Upper lobe of right lung (tissue), 1 donor: ENCODE measurements around the gene KANSL1. TPM values are rescaled to one million over a fixed set of nuclear protein-coding genes. Genes with fewer than 3 reads are reported as not detected.

Experiments used
- ATAC-seq: fragments of 200-7000 bp; cut with Tn5 transposase; one replicate; pipeline ENCODE4 v1.9.1; 2020; ENCODE audit warnings: mild to moderate bottlenecking, moderate library complexity
- DNase-seq: peaks from one replicate; pipeline ENCODE4 v3.0.0-alpha.2; 2020
- H3K27ac ChIP-seq: fragments of 200-600 bp; one replicate; pipeline ENCODE4 v1.8.0; 2022
- H3K27me3 ChIP-seq: fragments of 200-600 bp; one replicate; pipeline ENCODE4 v1.8.0; 2022; ENCODE audit warnings: mild to moderate bottlenecking
- H3K36me3 ChIP-seq: fragments of 200-600 bp; one replicate; pipeline ENCODE4 v1.8.0; 2022
- H3K4me1 ChIP-seq: fragments of 200-600 bp; one replicate; pipeline ENCODE4 v1.8.0; 2022
- H3K4me3 ChIP-seq: fragments of 200-600 bp; one replicate; pipeline ENCODE4 v1.8.0; 2022; ENCODE audit warnings: mild to moderate bottlenecking
- H3K9me3 ChIP-seq: fragments of 200-600 bp; one replicate; pipeline ENCODE4 v1.8.0; 2022
- intact Hi-C: fragments of 100-400 bp; cut with DNase I; formaldehyde crosslinking; loops from one replicate; pipeline ENCODE4 v1.11.0; 2022
- total RNA-seq: library from RNA; stranded (reverse); fragmentation: NEBNext Ultra II Directional; extraction: Animal tissue kit (Norgen Biotek cat#: 25700); gene quantifications from one replicate; pipeline ENCODE4 v1.2.1, GENCODE V29; 2021
- TF ChIP-seq, protein P1 (sequence below): fragments of 200-600 bp; IDR thresholded peaks from one replicate; pipeline ENCODE4 v1.8.0; 2022; ENCODE audit warnings: antibody characterized with exemption
- donor health status: DM: no; HTN: yes; CAD: no; lungs with severe emphysema.

The KANSL1 gene
- total RNA-seq, 1 donor from 2014 or later, result 69.8 TPM

DNA sequence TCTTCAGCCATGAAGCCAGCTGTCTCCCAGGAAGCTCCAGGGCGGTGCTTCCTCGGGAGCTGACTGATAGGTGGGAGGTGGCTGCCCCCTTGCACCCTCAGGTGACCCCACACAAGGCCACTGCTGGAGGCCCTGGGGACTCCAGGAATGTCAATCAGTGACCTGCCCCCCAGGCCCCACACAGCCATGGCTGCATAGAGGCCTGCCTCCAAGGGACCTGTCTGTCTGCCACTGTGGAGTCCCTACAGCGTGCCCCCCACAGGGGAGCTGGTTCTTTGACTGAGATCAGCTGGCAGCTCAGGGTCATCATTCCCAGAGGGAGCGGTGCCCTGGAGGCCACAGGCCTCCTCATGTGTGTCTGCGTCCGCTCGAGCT, 180.1 kb downstream of the KANSL1 start:
- H3K36me3 ChIP-seq, result no peaks in the 10 kb centered on the region
- H3K27me3 ChIP-seq, result no peaks in the 10 kb centered on the region
- intact Hi-C loops, result no loop called here
- DNase-seq (peak; percentile 48), ATAC-seq (no peak)
- H3K27ac ChIP-seq, result no peak overlapping the region
- no peak overlapping the region for H3K4me3 ChIP-seq
- H3K4me1 ChIP-seq, result no peaks in the 10 kb centered on the region
- TF ChIP-seq, protein P1, sequence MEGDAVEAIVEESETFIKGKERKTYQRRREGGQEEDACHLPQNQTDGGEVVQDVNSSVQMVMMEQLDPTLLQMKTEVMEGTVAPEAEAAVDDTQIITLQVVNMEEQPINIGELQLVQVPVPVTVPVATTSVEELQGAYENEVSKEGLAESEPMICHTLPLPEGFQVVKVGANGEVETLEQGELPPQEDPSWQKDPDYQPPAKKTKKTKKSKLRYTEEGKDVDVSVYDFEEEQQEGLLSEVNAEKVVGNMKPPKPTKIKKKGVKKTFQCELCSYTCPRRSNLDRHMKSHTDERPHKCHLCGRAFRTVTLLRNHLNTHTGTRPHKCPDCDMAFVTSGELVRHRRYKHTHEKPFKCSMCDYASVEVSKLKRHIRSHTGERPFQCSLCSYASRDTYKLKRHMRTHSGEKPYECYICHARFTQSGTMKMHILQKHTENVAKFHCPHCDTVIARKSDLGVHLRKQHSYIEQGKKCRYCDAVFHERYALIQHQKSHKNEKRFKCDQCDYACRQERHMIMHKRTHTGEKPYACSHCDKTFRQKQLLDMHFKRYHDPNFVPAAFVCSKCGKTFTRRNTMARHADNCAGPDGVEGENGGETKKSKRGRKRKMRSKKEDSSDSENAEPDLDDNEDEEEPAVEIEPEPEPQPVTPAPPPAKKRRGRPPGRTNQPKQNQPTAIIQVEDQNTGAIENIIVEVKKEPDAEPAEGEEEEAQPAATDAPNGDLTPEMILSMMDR, result no peak
- no peaks in the 10 kb centered on the region for H3K9me3 ChIP-seq

DNA sequence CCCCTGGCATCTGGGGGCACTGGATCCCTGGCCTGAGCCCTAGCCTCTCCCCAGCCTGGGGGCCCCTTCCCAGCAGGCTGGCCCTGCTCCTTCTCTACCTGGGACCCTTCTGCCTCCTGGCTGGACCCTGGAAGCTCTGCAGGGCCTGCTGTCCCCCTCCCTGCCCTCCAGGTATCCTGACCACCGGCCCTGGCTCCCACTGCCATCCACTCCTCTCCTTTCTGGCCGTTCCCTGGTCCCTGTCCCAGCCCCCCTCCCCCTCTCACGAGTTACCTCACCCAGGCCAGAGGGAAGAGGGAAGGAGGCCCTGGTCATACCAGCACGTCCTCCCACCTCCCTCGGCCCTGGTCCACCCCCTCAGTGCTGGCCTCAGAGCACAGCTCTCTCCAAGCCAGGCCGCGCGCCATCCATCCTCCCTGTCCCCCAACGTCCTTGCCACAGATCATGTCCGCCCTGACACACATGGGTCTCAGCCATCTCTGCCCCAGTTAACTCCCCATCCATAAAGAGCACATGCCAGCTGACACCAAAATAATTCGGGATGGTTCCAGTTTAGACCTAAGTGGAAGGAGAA, 180.6 kb downstream of the KANSL1 start:
- no peak for DNase-seq
- H3K4me1 ChIP-seq, result no peaks in the 10 kb centered on the region
- intact Hi-C loops, result no loop called here
- no peaks in the 10 kb centered on the region for H3K9me3 ChIP-seq
- H3K27ac ChIP-seq, result no peak overlapping the region
- no peaks in the 10 kb centered on the region for H3K36me3 ChIP-seq
- no peaks in the 10 kb centered on the region for H3K27me3 ChIP-seq
- ATAC-seq, result no peak
- TF ChIP-seq, protein P1, result no peak
- H3K4me3 ChIP-seq, result no peak overlapping the region

DNA sequence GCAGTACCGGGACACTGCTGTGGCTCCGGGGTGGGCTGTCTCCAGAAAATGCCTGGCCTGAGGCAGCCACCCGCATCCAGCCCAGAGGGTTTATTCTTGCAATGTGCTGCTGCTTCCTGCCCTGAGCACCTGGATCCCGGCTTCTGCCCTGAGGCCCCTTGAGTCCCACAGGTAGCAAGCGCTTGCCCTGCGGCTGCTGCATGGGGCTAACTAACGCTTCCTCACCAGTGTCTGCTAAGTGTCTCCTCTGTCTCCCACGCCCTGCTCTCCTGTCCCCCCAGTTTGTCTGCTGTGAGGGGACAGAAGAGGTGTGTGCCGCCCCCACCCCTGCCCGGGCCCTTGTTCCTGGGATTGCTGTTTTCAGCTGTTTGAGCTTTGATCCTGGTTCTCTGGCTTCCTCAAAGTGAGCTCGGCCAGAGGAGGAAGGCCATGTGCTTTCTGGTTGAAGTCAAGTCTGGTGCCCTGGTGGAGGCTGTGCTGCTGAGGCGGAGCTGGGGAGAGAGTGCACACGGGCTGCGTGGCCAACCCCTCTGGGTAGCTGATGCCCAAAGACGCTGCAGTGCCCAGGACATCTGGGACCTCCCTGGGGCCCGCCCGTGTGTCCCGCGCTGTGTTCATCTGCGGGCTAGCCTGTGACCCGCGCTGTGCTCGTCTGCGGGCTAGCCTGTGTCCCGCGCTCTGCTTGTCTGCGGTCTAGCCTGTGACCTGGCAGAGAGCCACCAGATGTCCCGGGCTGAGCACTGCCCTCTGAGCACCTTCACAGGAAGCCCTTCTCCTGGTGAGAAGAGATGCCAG, 181.3 kb downstream of the KANSL1 start:
- Histone ChIP-seq H3K4me1 (no peaks in the 10 kb centered on the region), H3K27me3 (no peaks in the 10 kb centered on the region), H3K36me3 (no peaks in the 10 kb centered on the region), H3K4me3 (no peak overlapping the region), H3K27ac (no peak overlapping the region), H3K9me3 (no peaks in the 10 kb centered on the region)
- TF ChIP-seq, protein P1, result no peak
- no peak for ATAC-seq
- DNase-seq, result no peak
- intact Hi-C loops, result no loop called here

DNA sequence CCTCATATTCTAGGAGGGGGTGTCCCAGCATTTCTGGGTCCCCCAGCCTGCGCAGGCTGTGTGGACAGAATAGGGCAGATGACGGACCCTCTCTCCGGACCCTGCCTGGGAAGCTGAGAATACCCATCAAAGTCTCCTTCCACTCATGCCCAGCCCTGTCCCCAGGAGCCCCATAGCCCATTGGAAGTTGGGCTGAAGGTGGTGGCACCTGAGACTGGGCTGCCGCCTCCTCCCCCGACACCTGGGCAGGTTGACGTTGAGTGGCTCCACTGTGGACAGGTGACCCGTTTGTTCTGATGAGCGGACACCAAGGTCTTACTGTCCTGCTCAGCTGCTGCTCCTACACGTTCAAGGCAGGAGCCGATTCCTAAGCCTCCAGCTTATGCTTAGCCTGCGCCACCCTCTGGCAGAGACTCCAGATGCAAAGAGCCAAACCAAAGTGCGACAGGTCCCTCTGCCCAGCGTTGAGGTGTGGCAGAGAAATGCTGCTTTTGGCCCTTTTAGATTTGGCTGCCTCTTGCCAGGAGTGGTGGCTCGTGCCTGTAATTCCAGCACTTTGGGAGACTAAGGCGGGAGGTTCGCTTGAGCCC, 182.5 kb downstream of the KANSL1 start:
- Histone ChIP-seq H3K27me3 (no peaks in the 10 kb centered on the region), H3K4me1 (no peaks in the 10 kb centered on the region), H3K36me3 (no peaks in the 10 kb centered on the region), H3K4me3 (no peak overlapping the region), H3K27ac (no peak overlapping the region), H3K9me3 (no peaks in the 10 kb centered on the region)
- DNase-seq, result no peak
- intact Hi-C loops, result no loop called here
- ATAC-seq, result no peak
- TF ChIP-seq, protein P1, result no peak

DNA sequence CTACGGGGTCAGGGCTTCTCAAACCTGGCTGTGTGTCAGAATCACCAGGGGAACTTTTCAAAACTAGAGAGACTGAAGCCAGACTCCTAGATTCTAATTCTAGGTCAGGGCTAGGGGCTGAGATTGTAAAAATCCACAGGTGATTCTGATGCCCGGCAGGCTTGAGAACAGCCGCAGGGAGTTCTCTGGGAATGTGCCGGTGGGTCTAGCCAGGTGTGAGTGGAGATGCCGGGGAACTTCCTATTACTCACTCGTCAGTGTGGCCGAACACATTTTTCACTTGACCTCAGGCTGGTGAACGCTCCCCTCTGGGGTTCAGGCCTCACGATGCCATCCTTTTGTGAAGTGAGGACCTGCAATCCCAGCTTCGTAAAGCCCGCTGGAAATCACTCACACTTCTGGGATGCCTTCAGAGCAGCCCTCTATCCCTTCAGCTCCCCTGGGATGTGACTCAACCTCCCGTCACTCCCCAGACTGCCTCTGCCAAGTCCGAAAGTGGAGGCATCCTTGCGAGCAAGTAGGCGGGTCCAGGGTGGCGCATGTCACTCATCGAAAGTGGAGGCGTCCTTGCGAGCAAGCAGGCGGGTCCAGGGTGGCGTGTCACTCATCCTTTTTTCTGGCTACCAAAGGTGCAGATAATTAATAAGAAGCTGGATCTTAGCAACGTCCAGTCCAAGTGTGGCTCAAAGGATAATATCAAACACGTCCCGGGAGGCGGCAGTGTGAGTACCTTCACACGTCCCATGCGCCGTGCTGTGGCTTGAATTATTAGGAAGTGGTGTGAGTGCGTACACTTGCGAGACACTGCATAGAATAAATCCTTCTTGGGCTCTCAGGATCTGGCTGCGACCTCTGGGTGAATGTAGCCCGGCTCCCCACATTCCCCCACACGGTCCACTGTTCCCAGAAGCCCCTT, 183.3 kb downstream of the KANSL1 start:
- TF ChIP-seq, protein P1, result no peak
- Histone ChIP-seq H3K36me3 (no peaks in the 10 kb centered on the region), H3K4me3 (no peak overlapping the region), H3K9me3 (no peaks in the 10 kb centered on the region), H3K27ac (no peak overlapping the region), H3K27me3 (no peaks in the 10 kb centered on the region), H3K4me1 (no peaks in the 10 kb centered on the region)
- DNase-seq, result no peak
- no peak for ATAC-seq
- intact Hi-C loops, result no loop called here
